ENCODE measurements around the gene BZW2. TPM values are rescaled to one million over a fixed set of nuclear protein-coding genes. Genes with fewer than 3 reads are reported as not detected.

Gene BZW2
- total RNA-seq, 1 donor: 61.8 TPM

DNA sequence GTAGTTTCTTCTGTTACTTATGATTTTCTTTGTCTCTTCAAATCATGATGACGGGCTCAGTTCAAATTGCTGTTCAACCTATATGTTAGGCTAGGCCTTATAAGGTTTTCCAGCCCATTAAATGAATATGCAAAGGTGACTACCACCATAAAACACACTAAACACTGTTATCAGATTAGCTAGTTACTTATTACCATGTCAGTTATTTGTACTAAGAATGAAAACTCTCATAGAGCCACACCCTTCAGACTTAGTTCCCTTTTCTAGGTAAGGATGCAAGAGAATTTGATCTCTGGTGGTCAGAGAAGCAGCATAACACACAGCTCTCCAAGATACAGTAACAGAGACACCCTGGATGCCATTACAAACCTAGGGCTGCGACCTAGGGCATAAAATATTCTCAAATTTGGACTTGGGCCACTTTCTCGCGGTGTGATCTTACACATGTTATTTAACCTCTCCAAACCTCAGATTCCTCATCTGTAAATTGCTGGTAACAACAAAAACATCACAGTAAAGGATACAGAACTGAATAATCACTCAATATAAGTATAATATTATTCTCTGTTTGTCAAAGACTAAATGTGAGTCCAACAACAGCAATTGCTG lies 36.0 kb upstream of the BZW2 start:
- no peak for DNase-seq (ENCODE audit: low read depth)
- TF ChIP-seq, protein P1, sequence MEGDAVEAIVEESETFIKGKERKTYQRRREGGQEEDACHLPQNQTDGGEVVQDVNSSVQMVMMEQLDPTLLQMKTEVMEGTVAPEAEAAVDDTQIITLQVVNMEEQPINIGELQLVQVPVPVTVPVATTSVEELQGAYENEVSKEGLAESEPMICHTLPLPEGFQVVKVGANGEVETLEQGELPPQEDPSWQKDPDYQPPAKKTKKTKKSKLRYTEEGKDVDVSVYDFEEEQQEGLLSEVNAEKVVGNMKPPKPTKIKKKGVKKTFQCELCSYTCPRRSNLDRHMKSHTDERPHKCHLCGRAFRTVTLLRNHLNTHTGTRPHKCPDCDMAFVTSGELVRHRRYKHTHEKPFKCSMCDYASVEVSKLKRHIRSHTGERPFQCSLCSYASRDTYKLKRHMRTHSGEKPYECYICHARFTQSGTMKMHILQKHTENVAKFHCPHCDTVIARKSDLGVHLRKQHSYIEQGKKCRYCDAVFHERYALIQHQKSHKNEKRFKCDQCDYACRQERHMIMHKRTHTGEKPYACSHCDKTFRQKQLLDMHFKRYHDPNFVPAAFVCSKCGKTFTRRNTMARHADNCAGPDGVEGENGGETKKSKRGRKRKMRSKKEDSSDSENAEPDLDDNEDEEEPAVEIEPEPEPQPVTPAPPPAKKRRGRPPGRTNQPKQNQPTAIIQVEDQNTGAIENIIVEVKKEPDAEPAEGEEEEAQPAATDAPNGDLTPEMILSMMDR (IDR thresholded peaks at IDR 0.05; ENCODE audit: insufficient read depth, low read length): no peak
- H3K4me3 ChIP-seq (ENCODE audit: low read depth, low read length): no peak overlapping the region

DNA sequence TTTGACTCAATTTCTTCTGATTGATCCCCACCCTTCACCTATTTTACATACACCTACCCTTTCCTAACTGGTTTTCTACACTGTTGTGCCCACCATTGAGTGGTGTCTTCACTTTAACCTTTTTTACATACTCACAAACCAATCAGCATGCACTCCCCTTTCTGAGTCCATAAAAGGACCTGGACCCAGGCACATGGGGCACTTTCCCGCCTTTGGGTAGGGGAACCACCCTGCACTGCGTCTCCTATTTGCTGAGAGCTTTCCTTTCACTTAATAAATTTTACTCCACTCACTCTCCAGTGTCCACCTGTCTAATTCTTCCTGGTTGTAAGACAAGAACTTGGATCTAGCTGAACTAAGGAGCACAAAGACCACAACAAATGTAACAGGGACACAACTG lies 34.3 kb upstream of the BZW2 start:
- DNase-seq (ENCODE audit: low read depth): no peak
- H3K4me3 ChIP-seq (ENCODE audit: low read depth, low read length): no peak overlapping the region
- TF ChIP-seq, protein P1 (IDR thresholded peaks at IDR 0.05; ENCODE audit: insufficient read depth, low read length): no peak

- TF ChIP-seq, protein P1 (IDR thresholded peaks at IDR 0.05; ENCODE audit: insufficient read depth, low read length): no peak
- H3K4me3 ChIP-seq (ENCODE audit: low read depth, low read length): no peak overlapping the region
- DNase-seq (ENCODE audit: low read depth): no peak
These were observed 30.8 kb upstream of the BZW2 start for GRCh38 chr7:16615228-16615627.

- TF ChIP-seq, protein P1 (IDR thresholded peaks at IDR 0.05; ENCODE audit: insufficient read depth, low read length): no peak
- no peak for DNase-seq (ENCODE audit: low read depth)
- no peak overlapping the region for H3K4me3 ChIP-seq (ENCODE audit: low read depth, low read length)
These were observed 29.9 kb upstream of the BZW2 start for GRCh38 chr7:16616122-16616521.

DNA sequence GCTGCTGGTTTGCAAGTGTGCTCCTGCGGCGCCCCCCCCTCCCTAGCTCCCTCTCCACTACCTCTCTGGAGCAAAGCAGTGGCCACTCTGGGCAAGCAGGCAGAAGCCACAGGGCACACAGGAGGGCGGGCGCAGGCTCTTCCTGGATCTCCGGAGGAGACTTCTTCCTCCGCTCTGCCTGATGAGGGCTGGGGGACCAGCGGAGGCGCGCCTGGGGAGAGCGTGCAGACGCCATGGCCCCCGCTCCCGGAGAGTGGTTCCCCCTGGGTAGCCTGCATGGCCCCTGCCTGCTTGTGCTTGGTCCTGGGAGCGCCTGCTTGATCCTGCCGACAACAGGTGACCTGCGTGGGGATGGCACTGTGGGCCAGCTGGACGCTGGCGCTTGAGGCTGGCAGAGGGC lies 29.4 kb upstream of the BZW2 start:
- no peak for DNase-seq (ENCODE audit: low read depth)
- TF ChIP-seq, protein P1 (IDR thresholded peaks at IDR 0.05; ENCODE audit: insufficient read depth, low read length): no peak
- no peak overlapping the region for H3K4me3 ChIP-seq (ENCODE audit: low read depth, low read length)

DNA sequence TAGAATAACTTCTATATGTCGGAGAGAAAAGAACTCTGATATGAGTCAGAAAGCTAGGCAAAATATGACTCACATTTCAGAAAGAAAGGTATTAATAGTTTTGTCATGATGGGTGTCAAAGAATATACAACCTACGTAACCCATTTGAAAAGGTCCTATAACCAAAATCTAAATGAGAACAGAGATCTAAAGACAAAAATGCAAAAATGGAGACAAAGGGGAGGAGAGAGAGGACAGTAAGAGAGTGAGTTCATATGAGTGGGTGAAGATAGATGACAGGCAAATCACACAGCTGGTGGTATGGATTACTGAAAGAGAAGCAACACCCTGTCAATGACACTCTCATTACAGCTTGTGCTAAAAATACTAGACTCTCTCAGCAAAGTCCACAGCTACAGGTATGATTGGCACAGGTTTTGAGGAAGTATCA lies 26.0 kb upstream of the BZW2 start:
- TF ChIP-seq, protein P1 (IDR thresholded peaks at IDR 0.05; ENCODE audit: insufficient read depth, low read length): no peak
- no peak overlapping the region for H3K4me3 ChIP-seq (ENCODE audit: low read depth, low read length)
- no peak for DNase-seq (ENCODE audit: low read depth)

DNA sequence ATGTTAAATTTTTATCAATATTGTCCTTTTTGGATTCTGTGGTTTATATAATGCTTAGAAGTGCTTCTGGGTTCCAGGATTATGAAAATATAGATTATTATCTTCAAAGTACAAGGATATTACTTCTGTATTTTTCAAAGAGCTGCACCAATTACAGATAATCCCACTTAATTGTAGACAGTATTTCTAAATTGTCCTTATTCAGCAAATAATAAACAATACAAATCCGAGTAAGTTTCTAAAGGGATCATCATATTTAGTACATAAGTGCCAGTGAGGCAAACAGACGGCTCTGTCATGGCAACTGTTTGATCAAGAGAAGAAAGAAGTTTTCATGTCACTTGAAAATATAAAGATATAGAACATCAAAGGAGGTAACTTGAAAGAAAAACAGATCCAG lies 19.6 kb upstream of the BZW2 start:
- DNase-seq (ENCODE audit: low read depth): no peak
- TF ChIP-seq, protein P1 (IDR thresholded peaks at IDR 0.05; ENCODE audit: insufficient read depth, low read length): no peak
- no peak overlapping the region for H3K4me3 ChIP-seq (ENCODE audit: low read depth, low read length)
